Motor neuron (in vitro differentiated cells): Measurements from ENCODE around the gene ACVR1B. TPM values are rescaled to one million over a fixed set of nuclear protein-coding genes. Genes with fewer than 3 reads are reported as not detected.
"Not testable (repeated sequence)": the region's sequence is repeated elsewhere in the genome, so short reads cannot be mapped to it uniquely, and the experiment has no call there.

Experiments used
- ATAC-seq, 8 experiments: fragments of 200-7000 bp; cut with Tn5 transposase; replicated peaks in 6 of 8; 2 replicates each; pipeline ENCODE4 v1.8.0; 2021; ENCODE audit warnings: mild to moderate bottlenecking in 8 of 8, moderate library complexity in 8 of 8
- H3K27ac ChIP-seq, 2 donors: fragments of 250-450 bp; sonication (Bioruptor Pico); 2 replicates each; pipeline ENCODE4 v1.9.0; 2021; ENCODE audit warnings: antibody characterized with exemption in 2 of 2, mild to moderate bottlenecking in 2 of 2, moderate library complexity in 1 of 2
- H3K4me1 ChIP-seq, 2 donors: fragments of 250-450 bp; sonication (Bioruptor Pico); replicated peaks in 1 of 2; 2 replicates each; pipeline ENCODE4 v1.6.1; 2021; ENCODE audit warnings: antibody characterized with exemption in 2 of 2, mild to moderate bottlenecking in 2 of 2, moderate library complexity in 1 of 2
- H3K4me3 ChIP-seq, 5 donors: fragments of 250-450 bp; sonication (Bioruptor Pico); 2 replicates each; pipeline ENCODE4 v1.9.0; 2021; ENCODE audit warnings: antibody characterized with exemption in 5 of 5, mild to moderate bottlenecking in 5 of 5, moderate library complexity in 4 of 5
- WGBS, 10 experiments: fragments of 450-650 bp; shearing (Covaris generic); methylation state at CpG; one replicate each; pipeline ENCODE4 v1.0.0; 2022; 5-methylcytosine and 5-hydroxymethylcytosine counted together
- in situ Hi-C, 9 experiments: fragments of 400-800 bp; cut with MboI; loops; one replicate each; pipeline ENCODE4 v1.15.0; 2021; ENCODE audit warnings: low sequenced_read_pairs in 9 of 9, low pct_unique_long_range_greater_than_20kb in 2 of 9; ENCODE audit not compliant: unreplicated experiment in 9 of 9
- total RNA-seq, 8 experiments: library from RNA; unstranded; fragments of 300-600 nt; gene quantifications; 2 replicates each; pipeline versions ENCODE4 v1.2.3 to v1.2.4, GENCODE V29; 2022

Gene ACVR1B
- total RNA-seq, 8 experiments from 2014 or later, result 9.0 to 62.0 (median 36.6) TPM

- in situ Hi-C loops, result no loop called here
- Histone ChIP-seq H3K4me3 (no peak overlapping the region), H3K27ac (no peak overlapping the region), H3K4me1 (peaks cover 0 to 13% of the 10 kb centered on the region in 2 donors)
- no peak for ATAC-seq
- WGBS, 10 experiments, result 50 to 100% (median 91%) methylated on average over 1 to 4 of the region's 4 CpGs; no CpG with 5 or more reads in 2 of the 10 experiments
Observed at GRCh38 chr12:51971679-51972421, 20.4 kb downstream of the ACVR1B start.

GRCh38 chr12:51972422-51972812 is 20.9 kb downstream of the ACVR1B start:
- peaks cover 0 to 13% of the 10 kb centered on the region in 2 donors for H3K4me1 ChIP-seq
- H3K4me3 ChIP-seq, result no peak overlapping the region
- in situ Hi-C loops, result no loop called here
- no peak for ATAC-seq
- WGBS, 10 experiments, result 48 to 100% (median 90%) methylated on average over 1 to 5 of the region's 5 CpGs; no CpG with 5 or more reads in 3 of the 10 experiments
- H3K27ac ChIP-seq, result no peak overlapping the region

GRCh38 chr12:51972849-51973273 is 21.4 kb downstream of the ACVR1B start:
- in situ Hi-C loops, result no loop called here
- no peak overlapping the region for H3K27ac ChIP-seq
- peak in 3 of 8 experiments; percentile 48 to 88 (median 87) for ATAC-seq
- peaks cover 0 to 13% of the 10 kb centered on the region in 2 donors for H3K4me1 ChIP-seq
- no peak overlapping the region for H3K4me3 ChIP-seq
- 0 to 100% (median 77%) methylated on average over 2 to 9 of the region's 9 CpGs; no CpG with 5 or more reads in 2 of the 10 experiments for WGBS, 10 experiments

- Histone ChIP-seq H3K27ac (no peak overlapping the region), H3K4me3 (no peak overlapping the region), H3K4me1 (peaks cover 0 to 13% of the 10 kb centered on the region in 2 donors)
- ATAC-seq, result no peak
- in situ Hi-C loops, result no loop called here
- WGBS, 10 experiments, result 28 to 100% (median 87%) methylated on average over 1 to 4 of the region's 4 CpGs
Observed at GRCh38 chr12:51973560-51973959, 22.1 kb downstream of the ACVR1B start.

- no peak for ATAC-seq
- WGBS, 10 experiments, result 60 to 100% (median 86%) methylated on average over 1 to 2 of the region's 2 CpGs; no CpG with 5 or more reads in 5 of the 10 experiments
- in situ Hi-C loops, result loop anchor here in 2 of 9 experiments (25.0 kb wide), 2 partner anchors 87 to 562 kb away; partner anchors contain the start of genes ANKRD33 (in 1 of the 2) and SLC4A8 (in 1 of the 2)
- Histone ChIP-seq H3K4me1 (peaks cover 0 to 13% of the 10 kb centered on the region in 2 donors), H3K27ac (no peak overlapping the region), H3K4me3 (no peak overlapping the region)
Observed at GRCh38 chr12:51974646-51975045, 23.1 kb downstream of the ACVR1B start.

- Histone ChIP-seq H3K4me1 (peaks cover 0 to 13% of the 10 kb centered on the region in 2 donors), H3K27ac (no peak overlapping the region), H3K4me3 (no peak overlapping the region)
- 20 to 100% (median 90%) methylated on average over 1 to 5 of the region's 8 CpGs; no CpG with 5 or more reads in 4 of the 10 experiments for WGBS, 10 experiments
- no peak for ATAC-seq
- in situ Hi-C loops, result loop anchor here in 2 of 9 experiments (25.0 kb wide), 2 partner anchors 88 to 563 kb away; partner anchors contain the start of genes ANKRD33 (in 1 of the 2) and SLC4A8 (in 1 of the 2)
Observed at GRCh38 chr12:51975196-51975595, 23.7 kb downstream of the ACVR1B start.

GRCh38 chr12:51976376-51977160 is 25.1 kb downstream of the ACVR1B start:
- H3K4me1 ChIP-seq, result peaks cover 0 to 13% of the 10 kb centered on the region in 2 donors
- H3K27ac ChIP-seq, result no peak overlapping the region
- no peak overlapping the region for H3K4me3 ChIP-seq
- ATAC-seq, result peak in 1 of 8 experiments; percentile 44
- 82 to 100% (median 98%) methylated on average over 1 to 8 of the region's 10 CpGs for WGBS, 10 experiments
- in situ Hi-C loops, result loop anchor here in 2 of 9 experiments (25.0 kb wide), 2 partner anchors 89 to 564 kb away; partner anchors contain the start of genes ANKRD33 (in 1 of the 2) and SLC4A8 (in 1 of the 2)

- in situ Hi-C loops, result loop anchor here in 2 of 9 experiments (25.0 kb wide), 2 partner anchors 90 to 565 kb away; partner anchors contain the start of genes ANKRD33 (in 1 of the 2) and SLC4A8 (in 1 of the 2)
- H3K27ac ChIP-seq, result no peak overlapping the region
- no peak overlapping the region for H3K4me3 ChIP-seq
- WGBS, 10 experiments, result 85 to 100% (median 94%) methylated on average over 3 to 8 of the region's 8 CpGs
- ATAC-seq, result no peak
- peaks cover 0 to 12% of the 10 kb centered on the region in 2 donors for H3K4me1 ChIP-seq
Observed at GRCh38 chr12:51977320-51977753, 25.8 kb downstream of the ACVR1B start.

- WGBS, 10 experiments, result 80 to 100% (median 100%) methylated on average over 1 to 4 of the region's 5 CpGs; no CpG with 5 or more reads in 1 of the 10 experiments
- in situ Hi-C loops, result loop anchor here in 2 of 9 experiments (25.0 kb wide), 2 partner anchors 92 to 567 kb away; partner anchors contain the start of genes ANKRD33 (in 1 of the 2) and SLC4A8 (in 1 of the 2)
- not testable (repeated sequence) for H3K4me1 ChIP-seq, H3K4me3 ChIP-seq, H3K27ac ChIP-seq, ATAC-seq
Observed at GRCh38 chr12:51979306-51979705, 27.8 kb downstream of the ACVR1B start.

GRCh38 chr12:51980051-51980808 is 28.7 kb downstream of the ACVR1B start:
- 35 to 100% (median 67%) methylated on average over 1 to 4 of the region's 7 CpGs; no CpG with 5 or more reads in 3 of the 10 experiments for WGBS, 10 experiments
- H3K4me3 ChIP-seq, result no peak overlapping the region
- ATAC-seq, result peak; percentile 73 to 99 (median 86)
- H3K27ac ChIP-seq, result peak overlapping the region in 1 of 2 donors; percentile 31
- in situ Hi-C loops, result loop anchor here in 2 of 9 experiments (25.0 kb wide), 2 partner anchors 93 to 568 kb away; partner anchors contain the start of genes ANKRD33 (in 1 of the 2) and SLC4A8 (in 1 of the 2)
- H3K4me1 ChIP-seq, result no peaks in the 10 kb centered on the region

- Histone ChIP-seq H3K4me3 (no peak overlapping the region), H3K27ac (no peak overlapping the region), H3K4me1 (no peaks in the 10 kb centered on the region)
- in situ Hi-C loops, result loop anchor here in 2 of 9 experiments (25.0 kb wide), 2 partner anchors 93 to 568 kb away; partner anchors contain the start of genes ANKRD33 (in 1 of the 2) and SLC4A8 (in 1 of the 2)
- 40 to 100% (median 95%) methylated on average over 2 to 9 of the region's 10 CpGs; no CpG with 5 or more reads in 2 of the 10 experiments for WGBS, 10 experiments
- ATAC-seq, result no peak
Observed at GRCh38 chr12:51980809-51981127, 29.3 kb downstream of the ACVR1B start.

- no peak for ATAC-seq
- WGBS, 10 experiments, result 70 to 100% (median 91%) methylated on average over 2 to 5 of the region's 6 CpGs; no CpG with 5 or more reads in 2 of the 10 experiments
- Histone ChIP-seq H3K4me3 (no peak overlapping the region), H3K27ac (no peak overlapping the region), H3K4me1 (no peaks in the 10 kb centered on the region)
- in situ Hi-C loops, result loop anchor here in 2 of 9 experiments (25.0 kb wide), 2 partner anchors 97 to 572 kb away; partner anchors contain the start of genes ANKRD33 (in 1 of the 2) and SLC4A8 (in 1 of the 2)
Observed at GRCh38 chr12:51984657-51985056, 33.2 kb downstream of the ACVR1B start.
